H9 (cell line): ENCODE results near the gene CHST1. TPM values are rescaled to one million over a fixed set of nuclear protein-coding genes. Genes with fewer than 3 reads are reported as not detected.

Source experiments
- DNase-seq: peaks from one replicate; pipeline ENCODE4 v3.0.0-alpha.2; 2017
- H2AFZ ChIP-seq: one replicate; pipeline ENCODE4 v1.6.1; 2013; ENCODE audit warnings: mild to moderate bottlenecking, low read length, control low read depth, moderate library complexity
- H2AK5ac ChIP-seq: 2 replicates; pipeline ENCODE4 v1.6.1; 2013; ENCODE audit warnings: low read length, control low read depth, mixed read lengths; ENCODE audit not compliant: insufficient read length
- H2BK120ac ChIP-seq: one replicate; pipeline ENCODE4 v1.6.1; 2013; ENCODE audit warnings: low read depth, mild to moderate bottlenecking, low read length, control low read depth, inconsistent platforms; ENCODE audit not compliant: poor library complexity, severe bottlenecking
- H2BK12ac ChIP-seq: 2 replicates; pipeline ENCODE4 v1.6.1; 2013; ENCODE audit warnings: low read length, control low read depth, mixed read lengths, low read depth; ENCODE audit not compliant: insufficient read length
- H2BK15ac ChIP-seq: 2 replicates; pipeline ENCODE4 v1.6.1; 2013; ENCODE audit warnings: low read depth, low read length, control low read depth
- H2BK20ac ChIP-seq: one replicate; pipeline ENCODE4 v1.6.1; 2013; ENCODE audit warnings: low read depth, mild to moderate bottlenecking, low read length, control low read depth, inconsistent platforms; ENCODE audit not compliant: poor library complexity, severe bottlenecking
- H2BK5ac ChIP-seq: 2 replicates; pipeline ENCODE4 v1.6.1; 2013; ENCODE audit warnings: low read length, control low read depth, mixed read lengths; ENCODE audit not compliant: insufficient read length
- H3K14ac ChIP-seq: 2 replicates; pipeline ENCODE4 v1.6.1; 2013; ENCODE audit warnings: low read length, control low read depth; ENCODE audit not compliant: insufficient read depth
- H3K18ac ChIP-seq: 2 replicates; pipeline ENCODE4 v1.6.1; 2013; ENCODE audit warnings: low read depth, mild to moderate bottlenecking, mixed read lengths, low read length, control low read depth; ENCODE audit not compliant: insufficient read length
- H3K23ac ChIP-seq: 2 replicates; pipeline ENCODE4 v1.6.1; 2013; ENCODE audit warnings: low read length, control low read depth, mixed read lengths, low read depth; ENCODE audit not compliant: insufficient read length
- H3K23me2 ChIP-seq: 2 replicates; pipeline ENCODE4 v1.6.1; 2013; ENCODE audit warnings: low read depth, mild to moderate bottlenecking, mixed read lengths, low read length, control low read depth; ENCODE audit not compliant: insufficient read length, poor library complexity, severe bottlenecking
- H3K27ac ChIP-seq: 2 replicates; pipeline ENCODE4 v1.5.1; 2013; ENCODE audit warnings: low read length, control low read depth, mixed read lengths, low read depth; ENCODE audit not compliant: insufficient read length
- H3K27me3 ChIP-seq: 2 replicates; pipeline ENCODE4 v1.6.1; 2013; ENCODE audit warnings: low read length, control low read depth, inconsistent platforms; ENCODE audit not compliant: insufficient read depth
- H3K4ac ChIP-seq: 2 replicates; pipeline ENCODE4 v1.6.1; 2013; ENCODE audit warnings: low read depth, mild to moderate bottlenecking, control low read depth, inconsistent platforms, low read length, moderate library complexity
- H3K4me1 ChIP-seq: 2 replicates; pipeline ENCODE4 v1.6.1; 2013; ENCODE audit warnings: low read length, control low read depth, inconsistent platforms; ENCODE audit not compliant: insufficient read depth
- H3K4me2 ChIP-seq: 2 replicates; pipeline ENCODE4 v1.6.1; 2013; ENCODE audit warnings: low read length, control low read depth, mixed read lengths; ENCODE audit not compliant: insufficient read length, insufficient read depth
- H3K56ac ChIP-seq: 2 replicates; pipeline ENCODE4 v1.6.1; 2013; ENCODE audit warnings: low read depth, mild to moderate bottlenecking, mixed read lengths, low read length, control low read depth; ENCODE audit not compliant: insufficient read length
- H3K79me1 ChIP-seq: 2 replicates; pipeline ENCODE4 v1.6.1; 2013; ENCODE audit warnings: low read depth, mild to moderate bottlenecking, moderate library complexity, low read length, control low read depth, inconsistent platforms; ENCODE audit not compliant: insufficient read depth, poor library complexity, severe bottlenecking
- H3K79me2 ChIP-seq: 2 replicates; pipeline ENCODE4 v1.6.1; 2013; ENCODE audit warnings: low read length, control low read depth, inconsistent platforms; ENCODE audit not compliant: insufficient read depth
- H3K9ac ChIP-seq: 2 replicates; pipeline ENCODE4 v1.6.1; 2013; ENCODE audit warnings: low read length, control low read depth, mixed read lengths; ENCODE audit not compliant: insufficient read length; ENCODE audit errors: extremely low read depth
- H3K9me3 ChIP-seq: one replicate; pipeline ENCODE4 v1.6.1; 2013; ENCODE audit warnings: low read depth, low read length, inconsistent platforms; ENCODE audit not compliant: control insufficient read depth
- H3T11ph ChIP-seq: one replicate; pipeline ENCODE4 v1.6.1; 2013; ENCODE audit warnings: mild to moderate bottlenecking, low read length, control low read depth, inconsistent platforms
- H4K20me1 ChIP-seq: one replicate; pipeline ENCODE4 v1.6.1; 2013; ENCODE audit not compliant: control insufficient read depth, insufficient read length, insufficient read depth
- H4K5ac ChIP-seq: 2 replicates; pipeline ENCODE4 v1.6.1; 2013; ENCODE audit warnings: low read depth, mild to moderate bottlenecking, mixed read lengths, low read length, control low read depth; ENCODE audit not compliant: insufficient read length
- H4K8ac ChIP-seq: replicated peaks from 2 replicates; pipeline ENCODE4 v1.6.1; 2013; ENCODE audit warnings: low read length, control low read depth, mixed read lengths, low read depth; ENCODE audit not compliant: insufficient read length
- H4K91ac ChIP-seq: 2 replicates; pipeline ENCODE4 v1.6.1; 2013; ENCODE audit warnings: low read depth, mild to moderate bottlenecking, moderate library complexity, mixed read lengths, low read length, control low read depth; ENCODE audit not compliant: insufficient read length
- H3K27ac Mint-ChIP-seq, 3 experiments: 2 replicates in 2 of 3; 3 replicates in 1 of 3; pipeline ENCODE4 v1.8.0; 2020 to 2021; ENCODE audit warnings: mixed read lengths in 3 of 3, mild to moderate bottlenecking in 1 of 3, moderate library complexity in 1 of 3
- H3K27me3 Mint-ChIP-seq: 2 replicates; pipeline ENCODE4 v1.8.0; 2021; ENCODE audit warnings: low read depth, mild to moderate bottlenecking, moderate library complexity, mixed read lengths
- H3K36me3 Mint-ChIP-seq, 3 experiments: 2 replicates in 2 of 3; 3 replicates in 1 of 3; pipeline ENCODE4 v1.8.0; 2020 to 2021; ENCODE audit warnings: low read depth in 3 of 3, mixed read lengths in 3 of 3; ENCODE audit not compliant: insufficient read depth in 1 of 3
- H3K4me1 Mint-ChIP-seq, 2 experiments: 2 replicates each; pipeline ENCODE4 v1.8.0; 2020; ENCODE audit warnings: mixed read lengths in 2 of 2
- H3K4me3 Mint-ChIP-seq, 2 experiments: 2 replicates in 1 of 2; 3 replicates in 1 of 2; pipeline ENCODE4 v1.8.0; 2020 to 2021; ENCODE audit warnings: mild to moderate bottlenecking in 2 of 2, mixed read lengths in 2 of 2, moderate library complexity in 1 of 2
- H3K9me3 Mint-ChIP-seq, 2 experiments: 2 replicates in 1 of 2; 3 replicates in 1 of 2; pipeline ENCODE4 v1.8.0; 2020; ENCODE audit warnings: mild to moderate bottlenecking in 2 of 2, mixed read lengths in 2 of 2, moderate library complexity in 1 of 2
- WGBS: extraction: QIAGEN DNeasy Blood & Tissue Kit; methylation state at CpG from one replicate; pipeline ENCODE4 v1.1.7; 2013; ENCODE audit warnings: missing lambda C conversion rate, low lambda C conversion rate, mixed read lengths; ENCODE audit not compliant: insufficient read length; ENCODE audit errors: extremely low coverage; 5-methylcytosine and 5-hydroxymethylcytosine counted together
- total RNA-seq: library from RNA; stranded (reverse); gene quantifications from 2 replicates; pipeline ENCODE4 v1.2.1, GENCODE V29; 2021
- TF ChIP-seq, protein P1 (sequence below): fragments of 200-600 bp; sonication (generic); conservative IDR thresholded peaks from 3 replicates; pipeline ENCODE4 v1.8.0; 2021; ENCODE audit warnings: antibody characterized with exemption, mild to moderate bottlenecking

CHST1 gene
- total RNA-seq, 1 experiment from 2014 or later: 0.57 TPM

DNA sequence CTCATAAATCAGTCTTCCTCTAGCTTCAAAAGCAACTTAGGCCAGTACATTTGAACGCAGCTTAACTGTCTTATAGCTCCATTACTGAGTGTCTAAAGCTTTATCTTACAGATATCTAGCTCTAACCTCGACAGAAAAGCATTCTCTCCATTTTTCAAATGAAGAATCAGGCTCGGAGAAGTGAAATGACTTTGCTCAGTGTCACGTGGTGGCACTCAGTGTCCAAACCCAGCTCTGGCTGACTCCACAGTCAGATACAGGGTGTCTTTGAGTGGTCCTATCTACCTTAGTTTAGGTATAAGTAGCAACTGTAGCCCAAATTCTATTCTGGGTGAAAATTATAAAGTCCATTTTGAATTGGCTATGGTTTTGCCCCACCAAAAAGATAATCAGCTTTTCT is 38.7 kb upstream of the CHST1 start:
- no peak overlapping the region for H3K4me3 Mint-ChIP-seq
- no peak overlapping the region for H3K23ac ChIP-seq
- no peaks in the 10 kb centered on the region for H3K27me3 ChIP-seq
- no peaks in the 10 kb centered on the region for H3K79me1 ChIP-seq
- no peaks in the 10 kb centered on the region for H3K23me2 ChIP-seq
- no peak overlapping the region for H3K9ac ChIP-seq
- no peak overlapping the region for H2BK120ac ChIP-seq
- no CpG with 5 or more reads among the region's 4 CpGs for WGBS
- no peaks in the 10 kb centered on the region for H3K36me3 Mint-ChIP-seq
- no peak overlapping the region for H4K8ac ChIP-seq
- no peak overlapping the region for H4K5ac ChIP-seq
- H3K4ac ChIP-seq: no peak overlapping the region
- DNase-seq: no peak
- no peak overlapping the region for H2AFZ ChIP-seq
- H4K20me1 ChIP-seq: no peaks in the 10 kb centered on the region
- no peak overlapping the region for H3K27ac ChIP-seq
- no peak overlapping the region for H3K27ac Mint-ChIP-seq
- no peaks in the 10 kb centered on the region for H3K9me3 ChIP-seq
- no peak overlapping the region for H2BK15ac ChIP-seq
- peaks cover 20 to 32% of the 10 kb centered on the region in 2 experiments for H3K4me1 Mint-ChIP-seq
- no peak overlapping the region for H2BK5ac ChIP-seq
- no peak overlapping the region for H3K18ac ChIP-seq
- H3K27me3 Mint-ChIP-seq: peaks cover 37% of the 10 kb centered on the region
- no peaks in the 10 kb centered on the region for H3K79me2 ChIP-seq
- no peak overlapping the region for H3T11ph ChIP-seq
- H3K14ac ChIP-seq: no peak overlapping the region
- H3K4me1 ChIP-seq: no peaks in the 10 kb centered on the region
- H3K56ac ChIP-seq: no peak overlapping the region
- H2BK12ac ChIP-seq: no peak overlapping the region
- no peak overlapping the region for H3K4me2 ChIP-seq
- H2BK20ac ChIP-seq: no peak overlapping the region
- no peak overlapping the region for H4K91ac ChIP-seq
- TF ChIP-seq, protein P1, sequence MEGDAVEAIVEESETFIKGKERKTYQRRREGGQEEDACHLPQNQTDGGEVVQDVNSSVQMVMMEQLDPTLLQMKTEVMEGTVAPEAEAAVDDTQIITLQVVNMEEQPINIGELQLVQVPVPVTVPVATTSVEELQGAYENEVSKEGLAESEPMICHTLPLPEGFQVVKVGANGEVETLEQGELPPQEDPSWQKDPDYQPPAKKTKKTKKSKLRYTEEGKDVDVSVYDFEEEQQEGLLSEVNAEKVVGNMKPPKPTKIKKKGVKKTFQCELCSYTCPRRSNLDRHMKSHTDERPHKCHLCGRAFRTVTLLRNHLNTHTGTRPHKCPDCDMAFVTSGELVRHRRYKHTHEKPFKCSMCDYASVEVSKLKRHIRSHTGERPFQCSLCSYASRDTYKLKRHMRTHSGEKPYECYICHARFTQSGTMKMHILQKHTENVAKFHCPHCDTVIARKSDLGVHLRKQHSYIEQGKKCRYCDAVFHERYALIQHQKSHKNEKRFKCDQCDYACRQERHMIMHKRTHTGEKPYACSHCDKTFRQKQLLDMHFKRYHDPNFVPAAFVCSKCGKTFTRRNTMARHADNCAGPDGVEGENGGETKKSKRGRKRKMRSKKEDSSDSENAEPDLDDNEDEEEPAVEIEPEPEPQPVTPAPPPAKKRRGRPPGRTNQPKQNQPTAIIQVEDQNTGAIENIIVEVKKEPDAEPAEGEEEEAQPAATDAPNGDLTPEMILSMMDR: no peak
- H2AK5ac ChIP-seq: no peak overlapping the region
- no peaks in the 10 kb centered on the region for H3K9me3 Mint-ChIP-seq
